Measurements from ENCODE around the gene TBC1D22A. TPM values are rescaled to one million over a fixed set of nuclear protein-coding genes. Genes with fewer than 3 reads are reported as not detected.
A peak's percentile ranks its signal among the peaks of the same experiment; 100 is the strongest.

Gene TBC1D22A
- total RNA-seq, 1 donor from 2014 or later, result 23.2 TPM

DNA sequence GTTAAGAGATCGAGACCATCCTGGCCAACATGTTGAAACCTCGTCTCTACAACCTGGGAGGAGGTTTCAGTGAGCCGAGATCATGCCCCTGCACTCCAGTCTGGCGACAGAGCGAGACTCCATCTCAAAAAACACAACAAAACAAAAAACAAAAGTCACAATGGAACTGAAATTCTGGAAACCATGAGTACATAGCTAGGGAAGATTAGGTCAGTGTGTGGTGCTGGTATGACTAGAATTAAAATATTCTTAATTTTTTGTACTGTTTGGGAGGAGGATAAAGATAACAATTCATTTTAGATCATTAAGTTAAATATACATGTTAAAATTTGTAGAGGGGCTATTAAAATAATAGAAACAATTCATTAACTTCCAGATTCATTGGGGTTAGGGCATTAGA is 344.4 kb downstream of the TBC1D22A start:
- peaks cover 12% of the 10 kb centered on the region for H3K9me3 Mint-ChIP-seq (ENCODE audit: low read depth)
- no peak overlapping the region for H3K27ac Mint-ChIP-seq
- TF ChIP-seq, protein P1, sequence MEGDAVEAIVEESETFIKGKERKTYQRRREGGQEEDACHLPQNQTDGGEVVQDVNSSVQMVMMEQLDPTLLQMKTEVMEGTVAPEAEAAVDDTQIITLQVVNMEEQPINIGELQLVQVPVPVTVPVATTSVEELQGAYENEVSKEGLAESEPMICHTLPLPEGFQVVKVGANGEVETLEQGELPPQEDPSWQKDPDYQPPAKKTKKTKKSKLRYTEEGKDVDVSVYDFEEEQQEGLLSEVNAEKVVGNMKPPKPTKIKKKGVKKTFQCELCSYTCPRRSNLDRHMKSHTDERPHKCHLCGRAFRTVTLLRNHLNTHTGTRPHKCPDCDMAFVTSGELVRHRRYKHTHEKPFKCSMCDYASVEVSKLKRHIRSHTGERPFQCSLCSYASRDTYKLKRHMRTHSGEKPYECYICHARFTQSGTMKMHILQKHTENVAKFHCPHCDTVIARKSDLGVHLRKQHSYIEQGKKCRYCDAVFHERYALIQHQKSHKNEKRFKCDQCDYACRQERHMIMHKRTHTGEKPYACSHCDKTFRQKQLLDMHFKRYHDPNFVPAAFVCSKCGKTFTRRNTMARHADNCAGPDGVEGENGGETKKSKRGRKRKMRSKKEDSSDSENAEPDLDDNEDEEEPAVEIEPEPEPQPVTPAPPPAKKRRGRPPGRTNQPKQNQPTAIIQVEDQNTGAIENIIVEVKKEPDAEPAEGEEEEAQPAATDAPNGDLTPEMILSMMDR (IDR thresholded peaks at IDR 0.05; ENCODE audit: unreplicated experiment), result no peak
- peaks cover 32% of the 10 kb centered on the region for H3K4me1 Mint-ChIP-seq (ENCODE audit: low read depth)
- no peak overlapping the region for H3K4me3 Mint-ChIP-seq (ENCODE audit: low read depth)
- H3K27me3 Mint-ChIP-seq, result no peaks in the 10 kb centered on the region
- peaks cover 11% of the 10 kb centered on the region for H3K36me3 Mint-ChIP-seq (ENCODE audit: insufficient read depth)
- DNase-seq (ENCODE audit: low spot score, unreplicated experiment), result no peak

DNA sequence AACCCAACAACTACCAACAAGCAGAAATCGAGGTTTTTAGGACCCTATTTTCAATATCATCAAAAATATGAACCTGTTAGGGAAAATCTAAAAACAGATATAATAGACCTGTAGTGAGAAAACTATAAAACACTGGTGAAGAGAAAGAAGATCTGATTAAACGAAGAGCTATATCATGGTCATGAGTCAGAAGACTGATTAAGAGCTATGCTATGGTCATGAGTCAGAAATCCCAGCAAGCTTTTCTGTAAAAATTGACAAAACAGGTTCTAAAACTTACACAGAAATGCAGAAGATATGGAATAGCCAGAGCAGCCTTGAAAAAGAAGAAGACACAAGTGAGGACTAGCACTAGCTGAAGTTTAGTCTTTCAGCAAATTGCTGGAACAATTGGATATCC is 345.0 kb downstream of the TBC1D22A start:
- no peak overlapping the region for H3K4me3 Mint-ChIP-seq (ENCODE audit: low read depth)
- H3K36me3 Mint-ChIP-seq (ENCODE audit: insufficient read depth), result peaks cover 11% of the 10 kb centered on the region
- DNase-seq (ENCODE audit: low spot score, unreplicated experiment), result no peak
- peaks cover 27% of the 10 kb centered on the region for H3K4me1 Mint-ChIP-seq (ENCODE audit: low read depth)
- H3K27ac Mint-ChIP-seq, result no peak overlapping the region
- TF ChIP-seq, protein P1 (IDR thresholded peaks at IDR 0.05; ENCODE audit: unreplicated experiment), result no peak
- no peaks in the 10 kb centered on the region for H3K27me3 Mint-ChIP-seq
- peaks cover 12% of the 10 kb centered on the region for H3K9me3 Mint-ChIP-seq (ENCODE audit: low read depth)

DNA sequence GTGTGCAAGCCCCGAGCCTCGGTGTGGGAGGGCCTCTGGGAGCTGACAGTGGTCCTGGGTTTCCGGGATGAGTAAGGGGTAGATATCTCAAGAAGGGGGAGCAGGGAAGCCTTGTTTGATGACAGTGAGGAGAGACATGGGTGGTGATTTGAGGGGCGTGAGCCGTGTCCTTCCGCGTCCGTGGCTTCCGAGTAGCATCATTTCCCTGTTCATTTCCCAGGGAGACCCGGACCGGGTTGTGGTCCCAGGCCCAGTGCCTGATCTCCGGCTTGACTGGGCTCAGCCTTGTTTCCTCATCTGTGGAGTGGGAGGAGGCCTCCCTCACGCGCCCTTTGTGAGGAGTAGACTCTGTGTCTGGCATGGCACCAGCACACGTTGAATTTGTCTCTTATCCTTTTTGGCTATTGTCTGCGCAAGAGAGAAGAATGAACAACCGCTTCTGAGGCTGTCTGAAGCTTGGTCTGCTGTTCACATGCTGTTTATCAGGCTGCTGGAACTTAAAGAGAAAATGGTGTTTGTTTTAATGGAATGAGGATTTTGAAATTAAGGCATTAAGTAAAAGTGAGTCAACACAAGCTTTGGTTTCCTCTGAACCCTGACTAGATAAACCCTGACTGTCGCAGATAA is 348.5 kb downstream of the TBC1D22A start:
- Mint-ChIP-seq H3K36me3 (ENCODE audit: insufficient read depth) (peaks cover 11% of the 10 kb centered on the region), H3K9me3 (ENCODE audit: low read depth) (peaks cover 8% of the 10 kb centered on the region), H3K4me1 (ENCODE audit: low read depth) (peaks cover 14% of the 10 kb centered on the region), H3K27me3 (no peaks in the 10 kb centered on the region), H3K27ac (peak overlapping the region; percentile 11), H3K4me3 (ENCODE audit: low read depth) (no peak overlapping the region)
- TF ChIP-seq, protein P1 (IDR thresholded peaks at IDR 0.05; ENCODE audit: unreplicated experiment), result no peak
- no peak for DNase-seq (ENCODE audit: low spot score, unreplicated experiment)

DNA sequence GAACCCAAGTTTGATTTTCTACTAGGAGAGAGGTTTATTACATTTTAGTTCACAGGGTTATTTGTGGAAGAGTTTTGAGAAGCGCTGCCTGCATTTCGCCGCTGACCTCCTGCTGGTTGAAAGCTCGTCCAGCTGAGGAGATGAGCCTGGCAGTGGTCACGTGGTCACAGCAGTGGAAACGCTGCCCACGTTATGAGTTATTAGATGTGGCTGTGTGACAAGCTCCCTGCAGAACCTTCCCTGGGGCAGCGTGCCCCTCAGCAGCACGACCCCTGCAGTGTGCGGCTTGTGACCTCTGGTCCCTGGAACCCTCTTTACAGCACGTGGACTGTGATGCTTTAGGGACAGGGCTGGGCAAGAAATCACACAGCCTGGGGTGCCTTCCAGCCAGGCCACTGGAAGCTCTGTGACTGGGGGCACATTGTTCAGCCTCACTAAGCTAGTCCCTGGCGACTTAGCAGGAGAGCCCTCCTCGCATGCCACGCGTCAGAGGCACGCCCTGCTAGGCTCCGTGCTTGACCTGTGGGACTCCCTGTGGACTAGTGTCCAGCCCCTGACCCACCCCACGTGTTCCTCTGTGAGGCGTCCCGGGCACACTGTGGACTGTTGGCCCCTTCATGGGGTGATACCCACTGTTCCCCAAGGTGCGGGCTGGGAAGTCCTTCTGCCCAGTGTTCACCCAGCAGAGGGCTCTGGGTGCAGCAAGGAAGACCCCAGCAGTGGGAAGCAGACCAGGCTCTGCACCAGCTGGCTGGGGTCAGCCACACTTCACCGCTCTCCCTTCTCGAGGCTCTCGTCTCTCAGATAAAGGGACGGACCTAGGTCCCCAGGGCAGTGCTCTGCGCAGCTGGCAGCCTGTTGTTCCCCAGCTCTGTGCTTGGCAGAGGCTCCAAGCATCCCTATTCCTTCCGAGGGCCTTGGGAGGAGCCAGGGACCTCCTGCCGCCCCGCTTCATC is 349.5 kb downstream of the TBC1D22A start:
- Mint-ChIP-seq H3K9me3 (ENCODE audit: low read depth) (no peaks in the 10 kb centered on the region), H3K4me1 (ENCODE audit: low read depth) (peaks cover 14% of the 10 kb centered on the region), H3K36me3 (ENCODE audit: insufficient read depth) (peaks cover 9% of the 10 kb centered on the region), H3K27ac (peak overlapping the region; percentile 11), H3K4me3 (ENCODE audit: low read depth) (no peak overlapping the region), H3K27me3 (no peaks in the 10 kb centered on the region)
- TF ChIP-seq, protein P1 (IDR thresholded peaks at IDR 0.05; ENCODE audit: unreplicated experiment), result no peak
- DNase-seq (ENCODE audit: low spot score, unreplicated experiment), result no peak

DNA sequence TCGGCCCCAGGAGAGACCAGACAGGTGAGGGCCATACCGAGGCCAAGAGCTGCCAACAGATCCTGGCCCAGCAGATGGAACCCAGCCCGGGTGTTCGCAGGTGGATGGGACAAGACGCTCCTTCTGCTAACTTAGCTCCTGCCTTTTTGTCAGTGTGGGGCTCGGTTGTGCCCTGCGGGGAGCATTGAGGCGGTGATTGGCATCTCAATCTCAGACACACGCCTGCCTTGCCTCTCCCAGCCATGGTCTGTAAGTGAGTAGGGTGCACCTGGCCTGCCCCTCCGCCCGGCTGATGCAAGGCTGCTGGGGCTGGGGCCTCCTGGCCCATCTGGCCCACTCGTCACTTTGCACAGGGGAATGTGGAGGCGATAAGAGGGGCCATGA is 350.1 kb downstream of the TBC1D22A start:
- no peak overlapping the region for H3K4me3 Mint-ChIP-seq (ENCODE audit: low read depth)
- H3K27me3 Mint-ChIP-seq, result no peaks in the 10 kb centered on the region
- TF ChIP-seq, protein P1 (IDR thresholded peaks at IDR 0.05; ENCODE audit: unreplicated experiment), result no peak
- H3K27ac Mint-ChIP-seq, result no peak overlapping the region
- H3K4me1 Mint-ChIP-seq (ENCODE audit: low read depth), result peaks cover 14% of the 10 kb centered on the region
- H3K9me3 Mint-ChIP-seq (ENCODE audit: low read depth), result no peaks in the 10 kb centered on the region
- H3K36me3 Mint-ChIP-seq (ENCODE audit: insufficient read depth), result peaks cover 11% of the 10 kb centered on the region
- no peak for DNase-seq (ENCODE audit: low spot score, unreplicated experiment)

Measured in progenitor cell of endocrine pancreas (in vitro differentiated cells).